SW480 (cell line): ENCODE measurements around the gene ITGAE.
"Not testable (repeated sequence)": the region's sequence is repeated elsewhere in the genome, so short reads cannot be mapped to it uniquely, and the experiment has no call there.

Source experiments
- DNase-seq: peaks from one replicate; pipeline ENCODE4 v3.0.0-alpha.2; 2016; ENCODE audit warnings: low spot score

The ITGAE gene, protein sequence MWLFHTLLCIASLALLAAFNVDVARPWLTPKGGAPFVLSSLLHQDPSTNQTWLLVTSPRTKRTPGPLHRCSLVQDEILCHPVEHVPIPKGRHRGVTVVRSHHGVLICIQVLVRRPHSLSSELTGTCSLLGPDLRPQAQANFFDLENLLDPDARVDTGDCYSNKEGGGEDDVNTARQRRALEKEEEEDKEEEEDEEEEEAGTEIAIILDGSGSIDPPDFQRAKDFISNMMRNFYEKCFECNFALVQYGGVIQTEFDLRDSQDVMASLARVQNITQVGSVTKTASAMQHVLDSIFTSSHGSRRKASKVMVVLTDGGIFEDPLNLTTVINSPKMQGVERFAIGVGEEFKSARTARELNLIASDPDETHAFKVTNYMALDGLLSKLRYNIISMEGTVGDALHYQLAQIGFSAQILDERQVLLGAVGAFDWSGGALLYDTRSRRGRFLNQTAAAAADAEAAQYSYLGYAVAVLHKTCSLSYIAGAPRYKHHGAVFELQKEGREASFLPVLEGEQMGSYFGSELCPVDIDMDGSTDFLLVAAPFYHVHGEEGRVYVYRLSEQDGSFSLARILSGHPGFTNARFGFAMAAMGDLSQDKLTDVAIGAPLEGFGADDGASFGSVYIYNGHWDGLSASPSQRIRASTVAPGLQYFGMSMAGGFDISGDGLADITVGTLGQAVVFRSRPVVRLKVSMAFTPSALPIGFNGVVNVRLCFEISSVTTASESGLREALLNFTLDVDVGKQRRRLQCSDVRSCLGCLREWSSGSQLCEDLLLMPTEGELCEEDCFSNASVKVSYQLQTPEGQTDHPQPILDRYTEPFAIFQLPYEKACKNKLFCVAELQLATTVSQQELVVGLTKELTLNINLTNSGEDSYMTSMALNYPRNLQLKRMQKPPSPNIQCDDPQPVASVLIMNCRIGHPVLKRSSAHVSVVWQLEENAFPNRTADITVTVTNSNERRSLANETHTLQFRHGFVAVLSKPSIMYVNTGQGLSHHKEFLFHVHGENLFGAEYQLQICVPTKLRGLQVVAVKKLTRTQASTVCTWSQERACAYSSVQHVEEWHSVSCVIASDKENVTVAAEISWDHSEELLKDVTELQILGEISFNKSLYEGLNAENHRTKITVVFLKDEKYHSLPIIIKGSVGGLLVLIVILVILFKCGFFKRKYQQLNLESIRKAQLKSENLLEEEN

DNA sequence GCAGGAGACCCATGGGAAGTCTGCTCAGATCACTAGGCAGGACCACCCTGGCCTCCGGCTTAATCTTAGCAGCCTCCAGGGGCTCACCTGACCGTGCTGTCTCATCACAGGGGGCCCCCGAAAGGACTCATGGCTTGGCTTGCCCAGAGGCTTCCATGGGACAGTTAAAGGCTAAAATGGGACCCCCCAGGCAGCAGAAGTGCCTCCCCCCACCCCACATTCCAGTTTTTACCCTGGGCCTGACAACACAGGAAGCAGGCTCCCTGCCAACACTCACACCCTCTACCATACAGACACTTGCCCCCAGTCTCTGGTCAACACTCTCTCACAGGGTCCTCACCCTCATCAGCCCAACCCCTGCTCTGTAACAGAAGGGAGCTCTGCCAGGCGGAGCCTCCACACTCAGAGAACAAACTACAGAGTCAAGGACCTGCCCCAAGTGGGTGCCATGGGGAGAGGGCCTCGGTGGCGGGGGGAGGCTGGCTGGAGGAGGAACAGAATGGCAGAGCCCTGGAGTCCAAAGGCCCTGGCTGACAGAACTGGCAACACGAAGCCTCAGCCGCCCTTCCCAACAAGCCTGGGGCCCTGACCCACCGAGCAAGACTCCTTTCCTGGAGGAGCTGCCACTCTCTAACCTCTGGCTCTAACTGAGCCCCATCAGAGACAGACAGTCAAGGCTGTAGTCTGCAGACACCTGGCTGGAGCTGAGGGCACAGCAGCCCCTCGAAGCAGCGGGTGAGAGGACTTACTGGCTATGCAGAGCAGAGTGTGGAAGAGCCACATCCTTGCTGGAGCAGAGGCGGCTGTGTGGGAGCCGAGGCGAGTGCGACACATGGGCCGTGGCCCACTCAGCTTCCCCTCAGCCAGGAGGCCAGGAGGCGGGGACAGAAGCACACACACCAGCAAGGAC lies at the start of gene ITGAE:
Gene ITGAE (minus strand): TSS at position 827 of the 910 bp plus-strand sequence. CDS start 44 bp downstream, at position 783.
- DNase-seq, result no peak

DNA sequence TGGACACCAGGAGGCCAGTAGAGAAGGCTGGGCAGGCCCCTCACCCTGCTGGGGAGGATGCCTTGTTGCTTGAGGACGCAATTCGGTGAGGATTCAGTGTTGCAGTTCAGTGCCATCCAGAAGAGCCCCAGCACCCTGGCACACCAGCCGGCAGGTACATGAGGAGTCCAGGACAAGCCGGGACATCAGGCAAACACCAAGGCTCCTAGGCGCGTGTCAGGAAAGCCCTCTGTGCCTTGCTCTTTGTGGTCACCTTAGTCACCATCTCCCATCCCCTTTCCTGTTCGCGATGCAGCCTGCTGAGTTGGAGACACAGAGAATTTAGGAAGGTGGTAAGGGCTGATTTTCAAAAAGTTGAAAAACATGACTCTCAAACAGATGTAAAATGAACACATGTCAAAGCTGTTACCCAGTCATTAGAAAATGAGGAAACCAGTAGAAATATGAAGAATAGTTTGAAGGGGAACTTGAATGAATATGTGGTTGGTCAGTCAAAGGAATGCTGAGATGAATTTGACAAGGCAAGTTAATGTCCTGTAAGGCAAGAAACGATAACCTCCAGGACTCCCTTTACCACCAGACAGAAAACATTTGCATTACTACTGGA lies 47.3 kb upstream of the ITGAE start:
- DNase-seq, result no peak

DNA sequence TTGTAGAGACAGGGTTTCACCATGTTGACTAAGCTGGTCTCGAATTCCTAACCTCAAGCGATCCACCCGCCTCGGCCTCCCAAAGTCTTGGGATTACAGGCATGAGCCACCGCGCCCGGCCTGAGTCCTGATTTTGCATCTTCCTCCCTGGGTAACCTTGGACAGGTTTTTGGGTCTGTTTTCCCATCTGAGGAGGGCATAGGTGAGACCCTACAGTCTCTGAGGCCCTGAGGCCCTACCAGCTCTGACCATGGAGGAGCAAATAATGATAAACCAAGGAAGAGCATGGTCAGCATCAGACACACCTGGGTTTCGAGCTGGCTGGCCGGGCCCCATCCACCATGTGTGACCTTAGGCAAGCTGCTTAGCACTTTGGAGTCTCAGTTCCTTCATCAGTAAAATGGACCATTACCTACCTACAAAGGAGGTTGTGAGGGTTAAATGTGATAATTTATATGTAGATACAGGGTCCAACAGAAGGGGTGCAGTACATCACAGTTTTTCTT lies 46.2 kb upstream of the ITGAE start:
- no peak for DNase-seq

DNA sequence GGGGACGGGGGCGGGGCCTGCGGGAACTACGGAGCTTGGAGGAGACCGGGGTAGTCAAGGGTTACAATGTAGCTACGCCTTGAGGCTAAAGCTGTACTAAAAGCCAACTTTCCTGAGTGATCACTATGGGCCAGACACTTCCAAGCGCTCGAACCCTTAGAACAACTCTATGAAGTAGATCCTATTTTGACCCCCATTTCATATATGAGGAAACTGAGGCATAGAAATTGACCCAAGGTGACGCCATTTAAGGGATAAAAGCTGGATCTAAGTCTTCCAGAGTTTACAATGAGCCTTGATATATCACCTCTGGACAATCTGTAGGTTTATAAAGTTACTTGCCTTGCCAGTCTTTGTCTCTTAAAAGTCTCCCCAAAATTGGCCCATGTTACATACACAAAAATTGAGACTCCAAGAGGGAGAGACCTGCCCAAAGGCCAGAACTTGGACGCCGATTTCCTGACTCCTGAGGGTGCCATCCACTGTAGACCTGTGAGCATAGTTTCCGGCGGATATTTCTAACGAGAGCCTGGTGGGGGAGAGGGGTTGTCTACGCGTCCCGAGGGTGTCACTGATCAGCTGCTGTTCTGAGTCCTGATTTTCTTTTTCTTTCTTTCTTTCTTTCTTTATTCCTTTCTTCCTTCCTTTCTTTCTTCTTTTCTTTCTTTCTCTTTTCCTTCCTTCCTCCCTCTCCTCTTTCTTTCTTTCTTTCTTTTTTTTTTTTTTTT lies 45.6 kb upstream of the ITGAE start:
- no peak for DNase-seq

DNA sequence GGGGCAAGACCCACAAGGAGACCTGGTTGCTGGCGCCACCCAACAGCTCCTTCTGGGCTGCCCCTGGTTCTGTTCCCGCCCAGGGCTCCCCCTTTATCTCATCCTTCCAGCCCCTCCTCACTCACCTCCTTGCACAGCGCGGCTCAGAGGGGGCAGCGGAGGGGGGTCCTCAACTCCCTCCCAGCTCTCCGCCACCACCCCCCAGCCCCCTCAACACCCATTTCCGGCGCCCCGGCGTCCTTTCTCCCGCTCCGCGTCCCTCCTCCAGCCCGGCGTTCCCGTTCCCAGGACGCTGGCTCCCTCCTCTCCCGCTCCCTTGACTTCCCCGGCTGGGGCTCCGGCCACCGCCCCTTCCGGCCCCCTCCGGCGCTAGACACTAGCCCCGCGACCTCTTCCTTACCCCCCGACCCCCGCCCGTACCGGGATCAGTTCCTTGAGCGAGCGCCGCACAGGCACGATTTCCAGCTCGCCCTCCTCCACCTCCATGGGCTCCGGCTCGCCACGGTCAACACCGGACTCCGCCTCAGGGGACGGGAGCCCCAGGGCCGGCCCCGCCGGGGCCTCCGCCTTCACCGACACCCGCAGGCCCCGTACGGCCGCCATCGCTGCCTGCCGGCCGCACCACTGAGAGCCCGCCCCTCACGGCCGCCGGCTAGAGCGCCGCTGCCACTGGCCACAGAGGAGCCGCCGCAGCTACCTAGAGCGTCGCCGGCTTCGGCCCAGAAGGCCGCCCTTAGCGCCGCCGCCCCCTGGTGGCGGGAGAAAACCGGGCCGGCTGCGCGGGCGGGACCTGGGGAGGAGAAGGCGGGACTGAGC lies 44.8 kb upstream of the ITGAE start, which contains the start of gene NCBP3:
Gene NCBP3 (minus strand): TSS at position 626 of the 816 bp plus-strand sequence. CDS start 23 bp downstream, at position 603.
- peak; percentile 84 for DNase-seq

DNA sequence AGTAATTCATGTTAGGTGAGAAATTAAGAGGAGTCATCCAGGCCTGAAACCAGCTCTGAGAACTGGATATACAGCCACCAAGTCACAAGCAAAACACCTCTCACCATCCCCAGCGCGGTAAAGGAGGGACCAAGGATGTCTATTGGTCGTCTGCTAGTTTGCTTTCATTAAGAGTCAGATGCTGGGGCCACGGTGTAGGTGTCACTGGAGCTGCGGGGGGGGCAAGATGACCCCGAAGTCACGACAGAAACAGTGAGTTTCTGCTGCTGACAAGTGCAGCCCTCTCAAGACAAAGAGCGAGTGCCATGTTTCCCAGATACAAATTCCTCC lies 44.3 kb upstream of the ITGAE start:
- no peak for DNase-seq

DNA sequence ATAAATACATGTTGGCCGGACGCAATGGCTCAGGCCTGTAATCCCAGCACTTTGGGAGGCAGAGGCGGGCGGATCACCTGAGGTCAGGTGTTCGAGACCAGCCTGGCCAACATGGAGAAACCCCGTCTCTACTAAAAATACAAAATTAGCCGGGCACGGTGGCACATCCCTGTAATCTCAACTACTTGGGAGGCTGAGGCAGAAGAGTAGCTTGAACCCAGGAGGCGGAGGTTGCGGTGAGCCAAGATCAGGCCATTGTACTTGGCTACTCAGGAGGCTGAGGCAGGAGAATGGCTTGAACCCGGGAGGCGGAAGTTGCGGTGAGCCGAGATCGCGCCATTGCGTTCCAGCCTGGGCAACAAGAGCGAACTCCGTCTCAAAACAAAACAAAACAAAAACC lies 43.6 kb upstream of the ITGAE start:
- not testable (repeated sequence) for DNase-seq

DNA sequence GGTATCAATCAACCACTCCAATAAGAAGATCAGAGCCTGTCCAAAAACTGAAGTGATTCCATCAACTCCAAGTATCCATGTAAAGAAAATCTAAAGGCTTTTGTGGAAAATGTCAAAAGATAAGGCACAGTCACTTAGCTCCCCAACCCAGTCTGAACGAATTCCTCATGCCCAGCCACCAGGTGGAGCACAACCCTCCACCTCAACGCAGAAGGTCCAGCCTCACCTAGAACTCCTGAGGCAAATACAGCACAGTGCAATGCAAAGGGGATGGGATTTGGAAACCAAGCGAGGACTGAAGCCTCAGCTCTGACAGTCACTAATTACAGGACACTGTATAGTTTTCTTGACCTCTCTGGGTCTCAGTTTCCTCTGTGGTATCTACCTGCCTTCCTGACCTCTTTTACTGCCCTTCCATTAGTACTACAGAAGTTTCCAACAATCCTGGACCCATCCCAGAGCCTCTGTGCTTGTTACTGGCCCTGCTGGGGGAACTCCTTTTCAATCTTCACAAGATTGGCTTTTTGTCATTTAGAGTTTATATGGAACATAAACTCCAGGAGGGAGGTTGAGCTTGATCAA lies 43.0 kb upstream of the ITGAE start:
- DNase-seq, result peak; percentile 61

DNA sequence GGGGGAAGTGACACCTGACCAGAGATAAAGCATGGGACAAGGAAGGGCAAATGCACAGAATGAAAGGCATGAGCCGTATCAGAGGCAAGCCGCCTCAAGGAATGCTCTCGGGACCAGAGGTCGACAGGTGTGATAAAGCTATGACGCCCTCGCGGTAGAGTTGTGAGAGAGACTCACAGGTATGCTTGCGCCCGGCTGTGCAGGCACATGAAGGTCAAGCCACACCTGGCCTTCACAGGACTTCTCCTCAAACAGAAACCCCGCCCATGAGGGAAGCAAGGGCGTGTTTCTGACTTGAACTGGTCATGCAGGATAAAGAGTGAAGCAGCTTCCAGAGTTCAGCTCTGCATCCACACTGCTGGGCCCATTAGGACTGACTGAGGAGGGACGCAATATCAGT lies 37.2 kb upstream of the ITGAE start:
- DNase-seq, result peak; percentile 67

DNA sequence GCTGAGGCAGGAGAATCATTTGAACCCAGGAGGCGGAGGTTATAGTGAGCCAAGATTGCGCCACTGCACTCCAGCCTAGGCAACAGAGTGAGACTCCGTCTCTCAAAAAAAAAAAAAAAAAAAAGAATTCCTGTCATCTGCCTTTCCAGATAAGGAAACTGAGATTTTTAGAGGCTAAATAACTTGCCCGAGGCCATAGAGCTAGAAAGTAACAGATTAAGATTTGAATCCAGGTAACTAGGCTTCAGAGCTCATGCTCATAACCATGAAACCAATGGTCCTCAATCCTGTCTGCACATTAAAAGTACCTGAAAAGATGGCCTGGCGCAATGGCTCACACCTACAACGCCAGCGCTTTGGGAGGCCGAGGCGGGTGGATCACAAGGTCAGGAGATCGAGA lies 35.6 kb upstream of the ITGAE start:
- no peak for DNase-seq

DNA sequence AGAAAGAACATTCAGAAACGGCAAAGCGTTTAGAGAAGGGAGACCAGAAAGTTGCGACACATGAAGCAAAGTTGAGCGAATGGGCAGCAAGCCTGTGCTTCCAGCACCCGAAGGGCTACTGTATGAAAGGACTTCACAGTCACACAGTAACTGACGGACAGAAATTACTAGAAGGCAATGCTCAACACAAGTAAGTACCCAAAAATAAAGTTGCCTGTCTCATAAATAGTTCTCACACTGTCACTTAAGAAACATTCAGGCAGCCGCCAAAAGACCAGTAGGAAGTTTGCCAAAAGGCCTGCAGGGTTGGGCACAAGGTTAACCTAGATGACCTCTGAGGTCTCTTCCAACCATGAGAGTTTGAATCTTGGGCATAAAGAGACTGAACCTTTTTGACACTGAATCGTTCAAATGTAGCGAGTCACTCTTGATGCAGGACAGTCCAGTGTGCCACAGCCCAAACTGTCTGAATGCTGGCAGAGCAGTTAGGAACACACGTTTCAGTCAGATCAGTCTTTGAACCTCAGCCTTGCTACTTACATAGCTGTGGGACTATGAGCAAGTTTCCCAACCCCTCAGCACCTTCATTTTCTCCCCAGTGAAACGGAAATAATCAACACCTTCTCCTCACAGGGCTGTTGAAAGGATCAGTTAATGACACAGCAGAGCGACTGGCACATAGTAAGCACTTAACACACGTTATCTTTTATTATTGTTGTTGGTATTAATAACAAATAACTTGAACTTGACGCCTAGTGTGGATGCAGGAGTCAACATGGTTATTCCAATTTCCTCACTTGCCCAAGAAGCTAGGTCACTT lies 34.6 kb upstream of the ITGAE start:
- no peak for DNase-seq

DNA sequence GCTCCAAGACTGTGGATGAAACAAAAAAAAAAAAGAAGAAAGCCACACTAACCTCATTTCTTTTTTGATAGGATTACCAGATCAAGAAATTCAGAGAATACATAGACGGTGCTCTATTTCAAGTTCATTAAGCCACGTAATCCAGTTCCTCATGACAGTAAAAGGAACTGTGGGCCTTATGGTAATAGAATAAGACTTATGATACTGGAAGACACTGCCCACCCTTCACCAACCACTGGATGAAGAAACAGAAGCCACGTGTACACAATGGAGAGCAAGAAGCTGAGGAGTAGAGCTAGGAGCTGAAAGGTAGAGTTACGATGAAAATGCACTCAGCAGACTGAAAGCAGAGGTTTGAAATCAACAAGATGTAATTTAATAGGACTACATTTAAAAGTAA lies 33.8 kb upstream of the ITGAE start:
- no peak for DNase-seq

DNA sequence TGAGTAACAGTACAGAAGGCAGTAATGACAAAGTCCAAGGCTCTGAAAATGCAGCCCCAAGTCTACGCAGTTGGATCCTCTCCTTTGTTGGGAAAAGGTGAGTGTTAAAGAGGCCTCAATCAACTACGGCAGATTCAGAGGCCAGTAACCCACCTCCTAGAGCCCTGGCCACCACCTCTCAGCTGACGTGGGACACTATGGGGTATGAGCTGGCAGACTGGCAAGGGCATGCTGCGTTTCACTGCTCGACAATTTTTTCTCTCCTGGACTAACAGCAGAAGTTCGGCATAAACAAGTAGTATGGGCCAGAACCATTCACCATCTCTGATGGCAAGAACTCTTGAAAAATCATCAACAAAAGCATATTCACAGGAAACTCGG lies 27.9 kb upstream of the ITGAE start:
- DNase-seq, result no peak

DNA sequence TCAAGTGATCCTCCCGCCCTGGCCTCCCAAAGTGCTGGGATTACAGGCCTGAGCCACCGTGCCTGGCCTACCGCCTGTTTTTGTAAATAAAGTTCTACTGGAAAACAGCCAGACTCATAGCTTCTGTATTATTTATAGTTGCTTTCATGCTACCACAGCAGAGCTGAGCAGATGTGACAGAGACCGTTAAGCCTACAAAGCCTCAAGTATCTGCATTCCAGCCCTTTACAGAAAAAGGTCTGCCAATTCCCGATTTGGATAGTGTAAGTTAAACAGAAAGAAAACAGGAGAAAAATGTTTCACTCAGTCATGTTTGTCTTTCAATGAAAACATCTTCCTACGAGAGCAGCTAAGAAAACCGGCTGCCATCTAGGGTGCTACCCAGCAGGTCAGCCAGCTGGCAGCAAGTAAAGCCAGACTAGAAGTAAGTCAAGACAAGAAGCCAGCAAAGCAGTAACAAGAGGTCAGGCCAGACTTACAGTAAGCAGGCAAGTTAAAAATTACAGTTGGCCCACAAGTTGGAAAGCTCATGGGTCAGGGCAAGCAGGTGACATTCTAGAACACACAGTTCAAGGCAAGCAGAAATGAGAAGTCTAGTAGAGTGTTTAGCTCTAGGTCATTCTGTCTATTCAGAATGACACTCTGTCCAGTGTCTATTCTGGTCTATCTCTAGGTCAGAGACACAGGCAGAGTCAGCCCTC lies 27.3 kb upstream of the ITGAE start:
- no peak for DNase-seq

DNA sequence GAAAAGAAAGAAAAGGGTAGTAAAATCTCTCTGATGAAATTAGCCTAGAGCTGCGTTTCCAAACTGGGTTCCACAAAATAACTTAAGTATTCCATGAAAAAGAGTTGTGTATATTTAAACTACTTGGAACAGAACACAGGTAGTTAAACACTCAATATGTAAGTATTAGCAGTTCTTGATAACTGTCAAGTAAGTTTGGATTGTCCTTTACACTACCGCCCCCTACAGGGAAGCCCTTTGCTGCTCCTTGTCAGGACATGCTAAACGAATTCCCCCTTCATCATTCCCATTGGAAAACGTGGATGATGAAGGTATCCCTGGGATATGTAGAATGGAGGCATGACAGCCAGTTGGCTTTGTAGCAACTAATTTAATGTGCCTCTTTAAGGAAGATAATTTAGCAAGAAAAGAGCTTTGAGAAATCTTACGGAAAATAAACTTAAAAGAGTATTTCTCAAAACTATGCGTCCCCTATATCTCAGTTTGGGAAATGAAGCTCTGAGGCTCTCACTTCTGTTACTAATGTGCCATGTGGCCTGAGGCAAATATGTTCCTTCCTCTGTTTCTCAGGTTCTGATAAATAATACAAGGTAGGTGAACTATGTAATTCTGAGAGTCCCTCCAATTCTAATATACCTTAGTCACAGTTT lies 26.3 kb upstream of the ITGAE start:
- peak; percentile 50 for DNase-seq

DNA sequence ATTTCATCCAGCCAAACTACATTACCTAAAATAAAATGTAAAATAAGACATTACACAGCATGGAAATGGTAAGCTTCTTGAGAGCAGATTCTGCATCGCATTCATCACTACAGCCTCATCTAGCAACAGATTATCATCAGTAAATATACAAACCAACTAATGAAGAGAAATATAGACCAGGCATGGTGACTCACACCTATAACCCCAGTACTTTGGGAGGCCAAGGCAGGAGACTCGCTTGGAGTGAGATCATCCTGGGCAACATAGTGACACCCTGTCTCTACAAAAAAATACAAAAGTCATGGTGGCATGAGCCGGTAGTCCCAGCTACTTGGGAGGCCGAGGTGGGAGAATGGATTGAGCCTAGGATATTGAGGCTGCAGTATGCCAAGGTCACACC lies 25.2 kb upstream of the ITGAE start:
- DNase-seq, result no peak

DNA sequence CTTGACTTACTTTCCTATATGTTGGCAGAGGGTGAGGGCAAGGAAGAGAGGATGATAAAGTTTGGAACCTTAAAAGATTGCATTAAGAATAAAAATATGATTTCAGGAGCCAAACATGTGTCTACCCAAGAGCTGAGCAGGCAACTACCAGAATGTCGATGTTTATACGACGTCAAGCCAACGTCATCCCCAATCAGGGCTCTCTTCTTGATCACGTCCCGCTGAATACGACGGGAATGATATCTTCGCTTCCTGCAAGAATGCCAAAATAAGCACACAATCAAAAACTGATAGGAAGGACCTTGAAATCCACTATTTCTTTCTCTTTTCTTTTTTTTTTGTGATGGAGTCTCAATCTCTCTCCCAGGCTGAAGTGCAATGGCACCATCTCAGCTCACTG lies 20.1 kb upstream of the ITGAE start:
- DNase-seq, result no peak
